Neural cell (in vitro differentiated cells): ENCODE measurements around the gene ENPP1.

ENCODE experiments used
- CTCF ChIP-seq: fragments of 450-650 bp; IDR thresholded peaks from 2 replicates; pipeline ENCODE4 v1.5.1; 2014; ENCODE audit warnings: antibody characterized with exemption, mild to moderate bottlenecking, moderate library complexity; ENCODE audit not compliant: poor library complexity, severe bottlenecking
- EP300 ChIP-seq: fragments of 450-650 bp; conservative IDR thresholded peaks from 2 replicates; pipeline ENCODE4 v1.6.1; 2014; ENCODE audit warnings: antibody characterized with exemption, mild to moderate bottlenecking, moderate library complexity; ENCODE audit not compliant: poor library complexity, severe bottlenecking
- POLR2AphosphoS5 ChIP-seq: IDR thresholded peaks from 2 replicates; pipeline ENCODE4 v1.6.1; 2012

GRCh38 chr6:131911951-131912350, 104.1 kb downstream of the ENPP1 start:
- TF ChIP-seq CTCF (no peak), EP300 (no peak), POLR2AphosphoS5 (no peak)
